Adipose tissue (tissue), 3 donors: Measurements from ENCODE around the gene SF3A1. TPM values are rescaled to one million over a fixed set of nuclear protein-coding genes. Genes with fewer than 3 reads are reported as not detected.

ENCODE experiments used
- H3K27ac ChIP-seq: one replicate; pipeline ENCODE4 v1.5.1; 2013; ENCODE audit warnings: low read depth, low read length
- WGBS, 3 donors: extraction: QIAGEN DNeasy Blood & Tissue Kit; methylation state at CpG; one replicate each; pipeline ENCODE4 v1.1.7; 2013; 5-methylcytosine and 5-hydroxymethylcytosine counted together
- polyA plus RNA-seq, 3 donors: library from polyadenylated mRNA; stranded (reverse); fragments of 200-250 nt; gene quantifications; one replicate each; pipeline ENCODE4 v1.2.3, GENCODE V29; 2013
- donor health status: healthy with polysubstance abuse.
- donor health status: Bipolar disorder and iron deficiency.
- donor health status: healthy.

Gene SF3A1
- polyA plus RNA-seq, 3 donors, result 22.8 to 34.7 (median 24.9) TPM

DNA sequence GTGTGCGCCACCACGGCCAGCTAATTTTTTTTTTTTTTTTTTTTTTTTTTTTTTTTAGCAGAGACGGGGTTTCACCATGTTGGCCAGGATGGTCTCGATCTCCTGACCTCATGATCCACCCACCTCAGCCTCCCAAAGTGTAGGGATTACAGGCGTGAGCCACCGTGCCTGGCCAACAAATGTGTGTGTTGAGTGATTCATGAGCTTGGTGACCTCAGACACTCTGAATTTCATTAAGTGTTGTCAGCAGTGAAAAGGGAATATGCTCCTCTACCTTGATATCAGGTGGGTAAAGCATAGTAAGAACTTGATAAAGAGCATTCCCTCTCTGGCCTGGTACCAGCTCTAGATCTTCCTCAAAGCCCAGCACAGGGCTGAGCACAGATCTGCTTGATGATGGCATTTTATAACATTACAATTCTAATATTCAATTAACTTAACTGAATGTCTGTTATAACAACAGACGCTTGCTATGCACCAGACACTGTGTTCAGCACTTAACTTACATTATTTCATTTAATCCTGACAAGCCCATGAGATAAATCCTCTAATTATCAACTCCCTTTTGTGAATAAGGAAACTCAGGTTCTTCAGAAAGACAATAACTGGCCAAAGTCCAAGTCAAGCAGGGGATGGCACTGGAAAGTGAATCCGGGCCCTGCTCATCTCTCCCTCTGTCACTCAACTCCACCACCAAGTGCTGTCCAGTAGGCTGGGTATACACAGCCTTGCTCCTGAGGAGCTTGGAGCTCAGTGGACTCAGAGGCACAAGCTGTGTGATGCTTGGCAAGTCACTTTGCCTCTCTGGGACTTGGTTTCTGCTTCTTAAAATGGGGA is 42.9 kb downstream of the SF3A1 start:
- 78 to 88% (median 86%) methylated on average over 6 to 7 of the region's 8 CpGs for WGBS, 3 donors
- no peak overlapping the region for H3K27ac ChIP-seq

DNA sequence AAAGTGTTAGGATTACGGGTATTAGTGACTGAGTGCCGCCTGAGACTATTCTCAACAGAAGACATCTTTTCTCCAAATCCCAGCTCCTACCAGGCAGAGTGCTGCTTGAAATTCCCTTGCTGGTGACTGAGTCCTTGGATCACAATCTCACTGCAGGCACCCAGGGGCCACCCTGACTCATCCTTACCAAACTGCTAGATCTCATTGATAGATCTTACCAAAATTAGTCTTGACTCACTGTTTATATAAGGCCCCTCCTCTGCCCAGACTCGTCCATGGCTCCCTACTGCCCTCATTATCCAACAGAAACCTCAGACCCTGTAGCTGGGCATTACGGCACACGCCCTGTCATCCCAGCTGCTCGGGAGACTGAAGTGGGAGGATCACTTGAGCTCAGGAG is 44.6 kb downstream of the SF3A1 start:
- WGBS, 3 donors, result 80 to 90% (median 84%) methylated on average over 6 of the region's 6 CpGs
- H3K27ac ChIP-seq, result no peak overlapping the region

- peak overlapping the region; percentile 42 for H3K27ac ChIP-seq
- 31 to 46% (median 35%) methylated on average over 8 of the region's 8 CpGs for WGBS, 3 donors
Measured at GRCh38 chr22:30310881-30311771, 45.6 kb downstream of the SF3A1 start.

- WGBS, 3 donors, result 47 to 50% (median 48%) methylated on average over 7 of the region's 7 CpGs
- no peak overlapping the region for H3K27ac ChIP-seq
Measured at GRCh38 chr22:30309951-30310741, 46.5 kb downstream of the SF3A1 start.

- H3K27ac ChIP-seq, result no peak overlapping the region
- 54 to 65% (median 62%) methylated on average over 5 of the region's 5 CpGs for WGBS, 3 donors
Measured at GRCh38 chr22:30308518-30309230, 48.0 kb downstream of the SF3A1 start.

DNA sequence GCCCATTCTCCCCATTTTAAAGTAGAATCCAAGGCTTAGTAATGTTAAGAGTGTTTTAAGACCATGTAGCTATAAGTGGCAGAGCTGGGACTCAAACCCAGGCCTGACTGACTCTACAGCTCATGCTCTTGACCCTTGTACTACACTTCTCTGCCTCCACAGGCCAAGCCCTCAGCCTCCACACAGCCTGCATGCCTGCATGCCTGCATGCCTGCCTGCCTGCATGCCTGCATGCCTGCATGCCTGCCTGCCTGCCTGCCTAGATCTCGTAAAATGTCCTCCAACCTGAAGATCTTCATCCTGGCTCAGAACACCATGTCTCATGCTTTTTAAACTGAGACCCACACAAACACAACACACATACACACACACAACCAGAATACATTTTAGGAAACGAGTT is 48.6 kb downstream of the SF3A1 start:
- WGBS, 3 donors, result 73 to 84% (median 81%) methylated on average over 2 of the region's 2 CpGs
- no peak overlapping the region for H3K27ac ChIP-seq

DNA sequence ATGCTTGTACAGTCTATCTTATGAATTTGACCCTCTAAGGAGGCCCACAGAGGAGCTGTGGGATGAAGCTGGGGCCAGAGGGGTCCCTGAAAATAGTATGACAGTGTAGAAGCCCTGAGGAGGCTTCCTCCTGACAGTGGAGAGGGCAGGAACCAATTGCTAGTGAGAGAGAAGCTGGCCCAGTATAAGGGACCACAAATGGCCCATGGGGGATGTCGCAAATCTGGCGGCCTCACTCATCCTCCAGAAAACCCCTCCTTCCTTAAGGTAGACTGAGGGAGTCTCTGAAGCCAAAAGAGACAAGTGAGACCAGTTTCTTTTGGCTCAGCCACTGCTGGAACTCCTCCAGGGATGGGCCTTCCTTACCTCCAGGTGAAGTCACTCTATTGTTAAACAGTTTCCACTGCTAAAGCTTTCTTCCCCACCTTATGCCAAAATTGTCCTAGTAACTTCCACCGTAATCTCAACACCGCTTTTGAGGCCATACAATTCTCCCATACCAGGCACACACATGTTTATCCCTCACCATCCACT is 49.6 kb downstream of the SF3A1 start:
- no peak overlapping the region for H3K27ac ChIP-seq
- 49 to 90% (median 62%) methylated on average over 4 of the region's 4 CpGs for WGBS, 3 donors

GRCh38 chr22:30306627-30307011 is 50.1 kb downstream of the SF3A1 start:
- WGBS, 3 donors, result 75 to 90% (median 78%) methylated on average over 1 of the region's 1 CpG
- H3K27ac ChIP-seq, result no peak overlapping the region

GRCh38 chr22:30305906-30306626 is 50.6 kb downstream of the SF3A1 start:
- WGBS, 3 donors, result 32 to 56% (median 42%) methylated on average over 3 of the region's 3 CpGs
- peak overlapping the region; percentile 73 for H3K27ac ChIP-seq

- 1 to 28% (median 1%) methylated on average over 4 of the region's 4 CpGs for WGBS, 3 donors
- peak overlapping the region; percentile 73 for H3K27ac ChIP-seq
Measured at GRCh38 chr22:30305519-30305905, 51.2 kb downstream of the SF3A1 start.

- H3K27ac ChIP-seq, result peak overlapping the region; percentile 73
- 47 to 64% (median 48%) methylated on average over 7 of the region's 7 CpGs for WGBS, 3 donors
Measured at GRCh38 chr22:30304495-30305244, 52.0 kb downstream of the SF3A1 start.

DNA sequence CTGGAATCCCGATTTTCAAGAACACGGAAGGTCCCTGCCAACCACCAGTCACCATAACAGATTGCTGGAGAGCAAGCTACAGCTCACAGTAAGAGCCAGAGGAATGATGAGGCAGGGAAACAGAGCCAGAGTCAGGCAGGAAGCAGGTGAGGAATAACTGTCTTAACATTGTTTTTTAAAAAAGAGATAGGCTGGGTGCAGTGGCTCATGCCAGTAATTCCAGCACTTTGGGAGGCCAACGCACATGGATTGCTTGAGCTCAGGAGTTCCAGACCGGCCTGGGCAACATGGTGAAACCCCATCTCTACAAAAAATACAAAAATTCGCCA is 53.9 kb downstream of the SF3A1 start:
- 46 to 75% (median 60%) methylated on average over 5 of the region's 5 CpGs for whole genome bisulfite sequencing, 3 donors
- no peak overlapping the region for H3K27ac ChIP-seq

GRCh38 chr22:30301995-30302809 is 54.5 kb downstream of the SF3A1 start:
- 25 to 57% (median 30%) methylated on average over 9 of the region's 9 CpGs for WGBS, 3 donors

DNA sequence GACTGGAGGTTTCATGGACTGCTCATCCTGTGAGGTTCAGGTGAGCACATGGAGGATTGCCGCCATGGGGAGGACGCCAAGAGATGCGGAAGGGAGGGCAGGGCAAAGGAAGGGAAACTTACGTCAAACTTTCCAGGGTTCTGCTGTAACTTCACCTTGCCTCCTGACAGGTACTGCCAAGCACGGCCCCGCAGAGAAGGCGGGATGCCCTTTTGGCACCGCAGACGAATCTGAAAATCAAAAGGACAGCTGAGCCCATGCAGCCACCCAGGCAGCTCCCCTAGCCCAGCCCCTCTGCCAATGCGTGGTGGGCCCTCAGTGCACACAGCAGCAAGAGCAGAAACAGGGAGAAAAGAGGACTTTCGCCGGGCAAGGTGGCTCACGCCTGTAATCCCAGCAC is 57.4 kb downstream of the SF3A1 start:
- WGBS, 3 donors, result 93 to 96% (median 94%) methylated on average over 13 of the region's 13 CpGs
- no peak overlapping the region for H3K27ac ChIP-seq

More at GRCh38 chr22:30301995-30302809, 54.5 kb downstream of the SF3A1 start:
- H3K27ac ChIP-seq, result peak overlapping the region; percentile 10

DNA sequence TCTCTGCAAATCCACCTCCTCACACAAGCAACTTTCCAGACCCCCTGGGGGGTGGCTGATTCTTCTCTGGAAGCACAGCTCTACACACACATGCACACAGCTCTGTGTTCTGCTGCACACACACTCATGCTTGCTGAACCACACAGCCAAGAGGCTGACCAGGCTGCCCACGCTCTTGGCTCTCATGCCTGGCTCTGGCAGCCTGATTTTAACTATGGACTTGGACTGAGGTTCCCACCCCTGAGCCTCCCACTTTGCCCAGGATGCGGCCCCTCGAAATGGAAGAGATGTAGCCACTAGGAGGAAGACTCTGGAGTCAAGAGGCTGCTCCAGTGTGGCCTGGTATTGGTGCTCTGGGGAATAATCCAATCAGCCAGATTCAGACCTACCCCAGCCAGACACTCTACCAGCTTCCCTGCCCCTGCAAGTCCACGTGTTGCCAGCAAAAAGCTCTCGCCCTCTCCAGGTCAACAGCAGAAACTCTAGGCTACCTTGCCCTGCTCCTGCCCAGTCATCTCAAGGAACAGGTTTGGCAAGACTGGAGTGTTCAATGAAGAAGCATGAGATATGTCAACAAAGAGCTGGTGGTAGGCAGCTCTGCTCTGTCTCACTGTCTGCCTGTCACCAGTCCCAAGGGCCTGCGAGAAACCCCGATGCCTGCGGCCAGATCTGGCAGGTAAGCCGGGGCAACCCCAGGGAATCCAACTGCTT is 58.5 kb downstream of the SF3A1 start:
- WGBS, 3 donors, result 55 to 82% (median 76%) methylated on average over 9 of the region's 9 CpGs

More for the DNA sequence above, 58.5 kb downstream of the SF3A1 start:
- no peak overlapping the region for H3K27ac ChIP-seq
